ENCODE results near the gene PTGIS.
"Not testable (repeated sequence)": the region's sequence is repeated elsewhere in the genome, so short reads cannot be mapped to it uniquely, and the experiment has no call there.

The PTGIS gene

DNA sequence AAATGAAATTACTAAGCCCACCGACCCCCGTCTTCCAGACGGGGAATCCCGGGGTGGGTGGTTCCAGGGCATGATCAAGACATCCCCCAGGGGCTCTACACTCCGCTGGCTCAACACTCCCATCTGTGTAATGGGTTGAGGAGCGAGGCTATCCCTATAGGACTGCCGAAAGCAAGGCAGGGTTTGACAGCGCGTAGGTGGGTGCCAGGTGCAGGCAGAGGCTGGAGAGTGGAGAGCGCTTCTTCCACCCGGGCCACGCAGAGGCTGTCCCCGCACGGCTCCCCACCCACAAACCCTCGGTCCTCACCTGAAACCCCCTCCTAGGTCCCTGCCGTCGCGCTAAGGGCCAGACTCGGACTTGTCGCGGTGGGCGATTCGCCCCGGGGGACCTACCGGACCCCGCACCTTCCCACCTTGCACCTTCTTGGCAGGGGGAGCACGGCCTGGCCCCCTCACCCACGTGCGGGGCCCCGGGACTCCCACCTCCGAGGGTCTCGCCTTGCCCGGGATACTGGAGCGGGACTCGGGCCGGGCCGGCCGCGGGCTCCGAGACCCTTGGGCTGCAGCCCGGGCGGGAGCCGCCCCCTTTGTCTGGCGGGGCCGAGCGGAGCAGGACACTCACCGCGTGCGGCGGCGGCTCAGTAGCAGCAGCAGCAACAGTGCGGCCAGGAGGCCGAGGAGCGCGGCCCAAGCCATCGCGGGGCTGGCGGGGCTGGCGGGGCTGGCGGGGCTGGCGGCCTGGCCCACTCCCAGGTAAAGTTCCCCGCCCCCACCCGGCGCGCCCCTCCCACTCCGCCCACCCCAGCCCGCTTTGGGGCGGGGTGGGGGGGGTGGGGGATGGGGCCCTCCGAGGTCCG, at the start of gene PTGIS:
Gene PTGIS, minus strand, starts transcription at position 717 of the 857 bp plus-strand sequence. Its CDS starts 21 bp downstream, at position 696.
- DNase-seq (ENCODE audit: low read depth in 2 of 2) = no peak

DNA sequence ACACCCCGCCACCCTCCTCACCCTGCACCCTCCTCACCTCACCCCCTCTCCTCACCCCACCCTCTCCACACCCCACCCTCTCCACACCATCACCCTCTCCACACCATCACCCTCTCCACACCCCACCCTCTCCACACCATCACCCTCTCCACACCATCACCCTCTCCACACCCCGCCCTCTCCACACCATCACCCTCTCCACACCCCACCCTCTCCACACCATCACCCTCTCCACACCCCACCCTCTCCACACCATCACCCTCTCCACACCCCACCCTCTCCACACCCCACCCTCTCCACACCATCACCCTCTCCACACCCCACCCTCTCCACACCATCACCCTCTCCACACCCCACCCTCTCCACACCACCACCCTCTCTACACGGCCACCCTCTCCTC, 49.5 kb upstream of the PTGIS start:
- DNase-seq (ENCODE audit: low read depth in 2 of 2) = not testable (repeated sequence)

DNA sequence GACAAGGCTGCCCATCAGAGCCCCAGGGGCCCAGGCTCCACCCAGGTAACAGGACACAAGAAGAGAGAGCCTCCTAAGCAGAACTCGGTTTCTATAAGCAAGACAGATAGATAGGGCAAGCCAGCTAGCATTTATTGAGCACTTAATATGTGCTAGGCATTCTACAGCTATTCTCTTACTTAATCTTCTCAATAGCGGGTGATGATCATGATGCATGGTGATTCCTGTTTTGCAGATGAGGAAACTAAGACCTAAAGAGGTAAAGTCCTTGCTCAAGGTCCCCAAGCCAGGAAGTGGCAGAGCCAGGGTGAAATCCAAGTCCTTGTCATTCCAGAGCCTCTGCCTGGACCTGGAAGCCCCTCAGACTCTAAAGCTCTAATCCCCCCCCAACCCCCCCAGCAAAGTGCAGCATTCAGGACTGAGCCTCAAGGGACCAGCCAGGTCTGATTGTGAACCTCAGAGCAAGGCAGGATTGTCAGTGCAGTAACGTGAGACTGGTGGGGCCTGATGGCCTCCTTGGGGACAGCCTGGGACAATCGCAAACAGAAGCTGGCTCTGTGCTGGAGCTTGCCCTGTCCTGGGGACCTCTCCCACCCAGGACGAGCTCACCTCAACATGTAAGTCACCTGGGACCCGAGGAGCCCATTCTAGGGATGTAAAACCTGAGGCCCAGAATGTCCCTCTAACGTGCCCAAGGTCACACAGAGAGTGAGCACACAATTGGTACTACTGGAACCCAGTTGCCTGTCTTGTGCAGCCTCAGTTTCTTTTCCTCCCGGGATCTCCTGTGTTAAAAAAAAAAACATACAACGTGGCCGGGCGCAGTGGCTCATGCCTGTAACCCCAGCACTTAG, 48.4 kb upstream of the PTGIS start:
- no peak for DNase-seq (ENCODE audit: low read depth in 2 of 2)

DNA sequence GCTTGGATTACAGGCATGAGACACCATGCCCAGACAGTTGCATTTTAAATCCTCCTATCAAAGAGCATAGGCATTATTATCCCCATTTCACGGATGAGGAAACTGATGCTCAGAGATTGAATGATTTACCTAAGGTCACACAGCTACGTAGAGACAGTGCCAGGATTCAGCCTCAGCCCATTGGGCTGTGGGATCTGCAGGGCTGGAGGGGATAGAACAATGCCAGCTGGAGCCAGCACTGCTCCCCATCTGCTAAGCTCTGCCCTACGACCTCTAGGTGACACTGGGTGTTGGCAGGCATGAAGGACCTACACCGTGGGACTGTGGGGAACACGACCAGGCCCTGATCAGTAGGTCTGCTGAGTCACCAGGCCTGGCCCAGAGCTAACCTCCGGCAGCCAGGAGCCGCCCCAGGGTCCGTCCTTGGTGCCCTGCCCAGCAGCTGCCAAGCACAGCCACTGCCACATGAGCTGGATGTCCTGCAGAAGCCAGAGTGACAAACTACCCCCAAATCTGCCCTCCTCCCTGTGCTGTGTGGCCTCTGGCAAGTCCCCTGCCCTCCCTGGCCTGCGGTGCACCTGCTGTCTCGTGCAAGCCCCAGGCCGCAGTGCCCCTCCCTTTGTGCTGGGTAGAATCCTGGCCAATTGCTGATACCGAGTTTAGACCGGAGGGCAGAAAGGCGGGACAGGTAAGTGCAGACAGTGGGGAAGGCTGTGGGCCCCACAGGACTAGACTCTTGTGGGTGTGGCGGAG, 47.6 kb upstream of the PTGIS start:
- no peak for DNase-seq (ENCODE audit: low read depth in 2 of 2)

DNA sequence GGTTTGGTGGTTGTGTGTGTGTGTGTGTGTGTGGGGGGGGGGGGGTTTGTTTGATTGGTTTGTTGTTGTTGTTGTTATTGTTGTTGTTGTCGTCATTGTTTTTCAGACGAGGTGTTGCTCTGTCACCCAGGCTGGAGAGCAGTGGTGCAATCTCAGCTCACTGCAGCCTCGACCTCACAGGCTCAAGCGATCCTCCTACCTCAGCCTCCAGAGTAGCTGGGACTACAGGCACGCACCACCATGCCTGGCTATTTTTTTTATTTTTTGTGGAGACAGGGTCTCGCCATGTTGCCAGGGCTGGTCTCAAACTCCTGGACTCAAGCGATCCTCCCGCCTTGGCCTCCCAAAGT, 47.1 kb upstream of the PTGIS start:
- DNase-seq (ENCODE audit: low read depth in 2 of 2) = not testable (repeated sequence)

DNA sequence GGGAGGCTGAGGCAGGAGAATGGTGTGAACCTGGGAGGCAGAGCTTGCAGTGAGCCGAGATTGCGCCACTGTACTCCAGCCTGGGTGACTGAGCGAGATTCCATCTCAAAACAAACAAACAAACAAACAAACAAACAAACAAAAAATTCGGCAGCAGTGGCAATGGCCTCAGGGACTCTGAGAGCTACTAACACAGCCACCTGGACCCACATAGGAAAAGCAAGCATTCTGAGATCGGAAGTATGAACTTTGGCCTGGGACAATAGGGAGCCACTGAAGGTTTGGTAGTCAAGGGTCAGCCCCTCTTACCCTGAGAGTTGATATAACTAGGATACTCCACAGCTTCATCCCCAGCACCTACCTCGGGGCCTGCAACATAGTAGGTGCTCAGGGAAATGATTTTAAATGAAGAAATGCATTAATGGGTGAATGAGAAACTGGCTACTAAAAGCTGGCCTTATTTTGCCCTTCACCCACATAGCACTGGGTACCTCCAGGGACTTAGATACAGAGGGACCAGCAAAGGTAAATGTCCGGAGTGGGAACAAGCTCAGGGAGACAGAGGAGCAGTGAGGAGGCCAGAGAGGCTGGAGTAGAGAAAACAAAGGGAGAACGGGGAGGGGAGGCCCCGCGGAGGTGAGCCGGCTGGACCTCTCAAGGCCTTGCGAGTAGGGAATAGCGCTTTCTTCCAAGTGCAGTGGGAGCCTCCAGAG, 46.6 kb upstream of the PTGIS start:
- no peak for DNase-seq (ENCODE audit: low read depth in 2 of 2)

DNA sequence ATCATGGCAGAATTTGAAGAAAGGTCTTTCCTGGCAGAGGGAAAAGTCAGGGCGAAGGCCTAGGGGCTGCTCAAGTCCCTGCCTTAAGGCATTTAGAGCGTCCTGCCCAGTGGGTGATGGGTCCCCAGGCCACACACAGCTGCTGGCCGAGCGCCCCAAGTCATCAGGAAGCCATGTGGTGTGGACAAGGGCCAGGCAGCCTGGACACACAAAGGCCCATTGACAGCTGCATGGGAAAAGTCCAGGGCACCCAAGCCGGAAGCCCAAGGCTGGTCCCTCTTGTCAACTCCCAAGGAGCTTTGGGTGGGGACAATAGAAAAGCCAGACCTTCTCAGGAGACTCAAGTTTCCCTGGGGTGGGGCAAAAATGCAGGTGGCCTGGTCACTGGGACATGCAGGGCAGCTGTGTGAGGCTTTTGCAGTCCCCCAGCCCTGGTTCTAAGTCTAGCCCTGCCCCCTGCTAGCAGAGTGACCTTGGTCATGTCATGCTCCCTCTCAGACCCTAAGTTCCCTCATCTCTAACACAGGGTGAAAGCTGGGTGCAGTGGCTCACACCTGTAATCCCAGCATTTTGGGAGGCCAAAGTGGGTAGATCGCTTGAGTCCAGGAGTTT, 44.3 kb upstream of the PTGIS start:
- DNase-seq (ENCODE audit: low read depth in 2 of 2) = no peak

DNA sequence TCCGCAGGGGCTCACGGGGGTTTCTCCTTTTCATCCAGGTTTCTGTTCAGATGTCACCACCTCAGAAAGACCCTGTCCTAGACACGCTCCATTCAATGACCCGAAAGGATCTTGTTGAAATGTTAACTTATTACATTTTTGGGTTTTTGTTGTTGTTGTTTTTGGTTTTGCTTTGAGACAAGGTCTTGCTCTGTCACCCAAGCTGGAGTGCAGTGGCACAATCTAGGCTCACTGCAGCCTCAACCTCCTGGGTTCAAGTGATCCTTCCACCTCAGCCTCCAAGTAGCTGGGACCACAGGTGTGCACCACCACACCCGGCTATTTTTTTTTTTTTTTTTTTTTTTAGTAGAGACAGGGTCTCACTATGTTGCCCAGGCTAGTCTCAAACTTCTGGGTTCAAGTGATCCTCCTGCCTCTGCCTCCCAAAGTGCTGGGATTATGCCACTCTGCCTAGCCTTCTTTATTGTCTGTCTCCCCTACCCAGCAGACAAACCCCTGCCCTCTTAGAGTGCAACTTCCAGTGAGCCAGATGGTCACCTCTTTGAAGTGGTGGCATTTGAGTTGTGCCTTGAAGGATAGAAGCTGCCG, 43.7 kb upstream of the PTGIS start:
- DNase-seq (ENCODE audit: low read depth in 2 of 2) = not testable (repeated sequence)

DNA sequence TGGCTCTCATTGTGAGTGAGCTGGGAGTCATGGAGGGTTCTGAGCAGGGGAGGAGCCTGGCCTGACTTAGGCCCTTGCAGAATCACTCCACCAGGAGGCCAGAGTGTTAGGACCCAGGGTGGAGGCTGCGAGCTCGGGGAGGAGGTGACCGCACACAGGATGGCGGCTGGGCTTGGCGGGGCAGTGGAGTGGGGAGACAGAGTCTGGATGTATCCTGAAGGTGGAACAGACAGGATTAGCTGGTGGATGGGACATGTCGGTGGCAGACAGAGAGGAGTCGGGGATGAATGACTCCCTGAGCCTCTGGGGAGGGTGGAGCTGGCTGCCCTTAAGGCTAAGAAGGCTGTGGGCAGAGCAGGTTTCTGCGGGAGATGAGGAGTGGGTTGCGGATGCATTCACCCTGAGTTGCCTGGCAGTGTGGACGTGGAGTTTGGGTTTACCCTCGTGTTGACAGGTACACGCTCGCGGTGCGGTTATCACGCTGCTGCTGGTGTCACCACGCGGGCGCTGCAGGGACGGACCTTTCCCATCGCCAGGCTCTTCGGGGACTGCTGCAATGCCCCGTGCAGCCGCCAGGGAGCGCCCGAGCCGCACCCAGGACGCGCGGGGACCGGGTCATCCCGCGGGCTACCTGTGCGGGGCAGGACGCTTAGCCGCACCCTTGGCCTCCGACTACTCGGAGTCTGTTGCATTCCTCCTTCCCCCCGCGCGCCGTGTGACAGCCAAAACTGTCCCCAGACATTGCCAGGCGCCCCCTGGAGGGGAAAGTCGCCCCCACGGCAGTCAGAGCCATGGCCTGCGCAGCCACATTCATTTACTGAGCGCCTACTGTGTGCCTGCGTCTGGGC, 43.0 kb upstream of the PTGIS start:
- peak; percentile 52 to 72 for DNase-seq (ENCODE audit: low read depth in 2 of 2)

DNA sequence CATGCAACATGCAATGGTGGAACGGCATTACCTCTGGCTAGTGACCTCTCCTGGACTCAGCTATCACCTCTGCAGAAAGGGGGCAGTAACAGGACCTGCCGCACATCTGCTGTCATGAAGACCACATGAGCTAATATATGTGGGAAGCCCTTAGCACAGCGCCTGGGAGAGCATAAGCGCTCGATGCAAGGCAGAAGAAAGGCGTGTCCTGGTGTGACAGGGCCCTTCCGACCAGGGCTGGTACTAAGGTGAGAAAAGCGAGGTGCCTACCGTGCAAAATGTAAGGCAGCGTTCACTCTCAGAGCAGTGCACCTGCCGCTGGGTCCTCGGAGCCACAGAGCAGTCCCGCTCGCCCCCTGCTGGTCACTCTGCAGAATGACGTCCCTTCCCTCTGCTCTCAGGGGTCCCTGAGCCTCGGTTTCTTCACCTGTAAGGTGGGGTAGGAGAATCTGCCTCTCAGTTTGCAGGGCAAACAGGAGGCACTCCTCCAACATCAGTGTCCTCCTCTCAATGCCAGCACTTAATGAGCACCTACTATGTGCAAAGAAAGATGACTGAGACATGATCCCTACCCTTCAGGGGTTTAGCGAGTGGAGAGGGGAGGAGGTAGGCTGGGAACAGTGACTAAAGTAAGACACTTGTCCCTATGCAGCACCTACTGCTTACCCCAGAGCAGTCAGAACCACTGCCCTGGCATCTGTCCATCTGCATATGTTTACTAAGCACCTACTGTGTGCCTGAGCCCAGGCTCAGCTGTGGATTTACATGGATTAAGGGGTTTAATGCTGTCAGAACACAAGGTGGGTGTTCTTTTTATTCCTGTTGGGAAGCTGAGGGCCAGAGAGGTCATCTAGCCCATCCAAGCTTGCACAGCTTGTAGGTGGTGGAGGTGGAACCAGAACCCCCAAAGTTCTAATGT, 41.1 kb upstream of the PTGIS start:
- DNase-seq (ENCODE audit: low read depth in 2 of 2) = peak; percentile 48 to 65

DNA sequence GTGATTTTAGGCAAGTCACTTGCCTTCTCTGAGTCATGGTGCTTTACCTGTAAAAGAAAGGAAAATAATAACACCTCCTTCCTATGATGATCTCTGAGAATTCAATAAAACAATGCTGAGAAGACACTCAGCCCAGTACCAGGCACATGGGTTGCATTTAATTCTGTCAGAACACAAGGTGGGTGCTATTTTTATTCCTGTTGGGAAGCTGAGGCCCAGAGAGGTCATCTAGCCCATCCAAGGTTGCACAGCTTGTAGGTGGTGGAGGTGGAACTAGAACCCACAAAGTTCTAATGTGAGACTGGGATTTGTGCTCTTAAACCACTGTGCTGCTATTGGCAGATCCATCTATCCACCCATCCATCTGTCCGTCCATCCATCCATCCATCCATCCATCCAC, 39.6 kb upstream of the PTGIS start:
- no peak for DNase-seq (ENCODE audit: low read depth in 2 of 2)

DNA sequence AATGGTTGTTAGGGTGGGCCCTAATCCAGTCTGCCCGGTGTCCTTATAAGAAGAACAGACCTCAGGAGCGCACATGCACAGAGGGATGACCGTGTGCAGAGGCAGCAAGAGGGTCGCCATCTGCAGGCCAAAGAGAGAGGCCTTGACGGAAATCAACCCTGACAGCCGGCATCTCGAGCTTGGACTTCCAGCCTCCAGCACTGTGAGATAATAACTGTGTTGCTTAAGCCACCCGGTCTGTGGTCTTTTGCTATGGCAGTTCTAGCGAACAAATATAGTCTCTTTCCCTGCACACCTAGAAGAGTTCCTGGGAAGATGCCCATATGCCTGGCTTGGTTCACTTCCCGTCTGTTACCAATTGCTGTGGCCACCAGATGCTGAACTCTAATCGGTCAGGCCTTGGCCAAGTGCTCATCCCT, 35.3 kb upstream of the PTGIS start:
- no peak for DNase-seq (ENCODE audit: low read depth in 2 of 2)

DNA sequence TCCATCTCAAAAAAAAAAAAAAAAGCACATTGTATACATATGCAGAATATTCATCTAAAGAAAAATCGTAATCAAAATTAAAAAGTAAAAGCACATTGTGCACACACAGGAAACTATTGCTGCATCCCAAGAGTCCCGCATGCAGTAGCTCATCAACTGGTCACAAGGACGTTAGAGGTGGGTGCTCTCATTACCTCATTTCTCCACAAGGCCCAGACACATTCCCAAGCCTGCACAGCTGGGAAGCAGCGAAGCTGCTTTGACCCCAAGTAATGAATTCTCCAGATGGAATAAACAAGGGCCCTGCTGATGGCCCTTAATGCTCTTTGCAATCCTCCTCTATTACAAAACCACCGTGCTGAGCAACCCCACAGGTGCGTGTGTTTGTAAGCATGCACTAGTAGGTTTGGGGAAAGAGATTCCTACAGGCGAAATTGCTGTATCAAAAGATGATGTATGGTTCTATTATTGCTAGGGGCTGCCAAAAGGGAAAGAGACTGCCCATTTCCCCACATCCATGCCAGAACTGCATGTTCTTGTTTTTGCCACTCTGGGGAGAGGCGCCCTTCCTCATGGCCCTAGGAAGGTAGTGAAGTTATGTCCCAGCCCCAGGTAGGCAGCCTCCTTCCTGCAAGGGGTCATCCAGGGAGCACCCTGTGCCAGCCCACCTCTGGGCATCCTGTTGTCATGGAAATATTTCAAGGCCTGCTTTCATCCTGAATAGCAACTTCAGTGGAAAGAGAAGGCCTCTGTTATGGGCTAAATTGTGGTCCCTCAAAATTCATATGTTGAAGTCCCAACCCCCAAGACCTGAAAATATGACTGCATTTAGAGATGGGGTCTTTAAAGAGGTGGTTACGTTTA, 34.6 kb upstream of the PTGIS start:
- no peak for DNase-seq (ENCODE audit: low read depth in 2 of 2)

DNA sequence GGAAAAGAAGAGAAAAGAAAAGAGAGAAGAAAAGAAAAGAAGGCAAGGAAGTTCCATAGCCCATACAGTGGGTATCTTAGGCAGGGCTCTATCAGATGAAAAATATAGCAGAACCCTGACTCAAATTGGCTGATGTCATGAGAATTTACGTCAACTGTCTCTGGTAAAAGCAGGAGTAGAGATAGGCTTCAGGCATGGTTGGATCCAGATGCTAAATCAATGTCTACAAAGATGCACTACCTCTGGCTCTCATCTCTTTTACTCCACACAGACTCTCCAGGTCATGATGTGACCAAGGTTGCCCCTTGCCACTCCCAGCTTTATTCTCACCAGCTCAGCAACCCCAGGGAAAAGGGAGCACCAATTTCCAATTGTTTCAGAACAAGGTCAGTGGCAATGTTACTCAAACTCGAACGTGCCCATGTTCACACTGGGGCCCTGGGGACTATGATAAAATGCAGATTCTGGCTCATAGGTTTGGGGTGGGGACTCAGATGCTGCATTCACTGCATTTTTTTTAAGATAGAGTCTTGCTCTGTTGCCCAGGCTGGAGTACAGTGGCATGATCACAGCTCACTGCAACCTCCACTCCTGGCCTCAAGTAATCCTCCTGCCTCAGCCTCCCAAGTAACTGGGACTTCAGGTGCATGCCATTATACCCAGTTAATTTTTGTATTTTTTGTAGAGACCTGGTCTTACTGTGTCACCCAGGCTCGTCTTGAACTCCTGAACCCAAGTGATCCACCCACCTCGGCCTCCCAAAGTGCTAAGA, 33.4 kb upstream of the PTGIS start:
- no peak for DNase-seq (ENCODE audit: low read depth in 2 of 2)

DNA sequence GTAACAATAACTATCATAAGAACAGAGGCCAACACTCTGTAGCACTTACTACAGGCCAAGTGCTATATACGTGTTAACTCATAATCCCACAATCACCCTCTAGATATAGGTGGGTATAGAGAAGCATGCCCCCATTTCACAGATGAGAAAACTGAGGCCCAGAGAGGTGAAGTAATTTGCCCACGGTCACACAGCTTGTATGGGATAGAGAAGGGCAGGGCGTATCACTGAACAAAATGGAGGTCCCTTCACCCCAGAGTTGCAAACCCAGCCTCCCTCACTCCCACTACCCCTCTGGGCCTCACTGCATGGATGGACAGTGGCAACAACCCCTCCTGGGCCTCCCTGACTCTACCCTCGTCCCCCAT, 31.8 kb upstream of the PTGIS start:
- no peak for DNase-seq (ENCODE audit: low read depth in 2 of 2)

DNA sequence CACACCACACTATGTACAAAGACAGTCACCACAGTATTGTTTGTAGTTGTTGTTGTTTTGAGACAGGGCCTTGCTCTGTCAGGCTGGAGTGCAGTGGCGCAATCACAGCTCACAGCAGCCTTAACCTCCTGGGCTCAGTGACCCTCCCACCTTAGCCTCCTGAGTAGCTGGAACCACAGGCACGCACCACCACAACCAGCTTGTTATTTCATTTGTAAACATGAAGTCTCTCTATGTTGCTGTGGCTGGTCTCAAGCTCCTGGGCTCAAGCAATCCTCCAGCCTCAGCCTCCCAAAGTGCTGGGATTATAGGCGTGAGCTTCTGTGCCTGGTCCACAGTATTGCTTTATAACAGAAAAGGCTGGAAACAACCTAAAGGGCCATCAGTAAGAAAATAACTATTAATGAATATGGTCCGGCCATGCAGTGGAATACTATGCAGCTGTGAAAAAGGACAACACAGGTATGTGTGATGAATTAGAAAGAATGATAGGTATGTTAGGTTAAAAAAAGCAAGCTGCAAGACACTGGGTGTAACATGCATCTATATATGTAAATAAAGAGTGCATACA, 30.0 kb upstream of the PTGIS start:
- no peak for DNase-seq (ENCODE audit: low read depth in 2 of 2)
